HEK293 (cell line): Measurements from ENCODE around the gene AGAP1.

Experiments
- MYNN ChIP-seq: fragments of 450-650 bp; formaldehyde crosslinking; IDR thresholded peaks from 2 replicates; pipeline ENCODE4 v1.5.1; 2016; ENCODE audit warnings: missing biosample characterization, missing genetic modification characterization, borderline replicate concordance
- YY1 ChIP-seq: fragments of 450-650 bp; formaldehyde crosslinking; IDR thresholded peaks from 2 replicates; pipeline ENCODE4 v1.5.1; 2018; ENCODE audit warnings: missing biosample characterization, missing genetic modification characterization
- ZBTB8A ChIP-seq: fragments of 450-650 bp; formaldehyde crosslinking; IDR thresholded peaks from 2 replicates; pipeline ENCODE4 v1.5.1; 2016; ENCODE audit warnings: missing biosample characterization, missing genetic modification characterization
- ZNF2 ChIP-seq: fragments of 450-650 bp; formaldehyde crosslinking; IDR thresholded peaks from 2 replicates; pipeline ENCODE4 v1.5.1; 2016; ENCODE audit warnings: missing biosample characterization, missing genetic modification characterization
- ZNF266 ChIP-seq: fragments of 450-650 bp; formaldehyde crosslinking; IDR thresholded peaks from 2 replicates; pipeline ENCODE4 v1.5.1; 2016; ENCODE audit warnings: missing biosample characterization, missing genetic modification characterization, low read depth
- ZNF555 ChIP-seq: fragments of 450-650 bp; formaldehyde crosslinking; conservative IDR thresholded peaks from 2 replicates; pipeline ENCODE4 v1.5.1; 2017; ENCODE audit warnings: missing biosample characterization, mild to moderate bottlenecking, missing genetic modification characterization, inconsistent platforms
- ZNF747 ChIP-seq: fragments of 450-650 bp; formaldehyde crosslinking; IDR thresholded peaks from 2 replicates; pipeline ENCODE4 v1.5.1; 2016; ENCODE audit warnings: missing biosample characterization, missing genetic modification characterization
- TF ChIP-seq, protein P1 (sequence below): fragments of 450-650 bp; formaldehyde crosslinking; IDR thresholded peaks from 2 replicates; pipeline ENCODE4 v1.5.1; 2016; ENCODE audit warnings: missing biosample characterization, missing genetic modification characterization

DNA sequence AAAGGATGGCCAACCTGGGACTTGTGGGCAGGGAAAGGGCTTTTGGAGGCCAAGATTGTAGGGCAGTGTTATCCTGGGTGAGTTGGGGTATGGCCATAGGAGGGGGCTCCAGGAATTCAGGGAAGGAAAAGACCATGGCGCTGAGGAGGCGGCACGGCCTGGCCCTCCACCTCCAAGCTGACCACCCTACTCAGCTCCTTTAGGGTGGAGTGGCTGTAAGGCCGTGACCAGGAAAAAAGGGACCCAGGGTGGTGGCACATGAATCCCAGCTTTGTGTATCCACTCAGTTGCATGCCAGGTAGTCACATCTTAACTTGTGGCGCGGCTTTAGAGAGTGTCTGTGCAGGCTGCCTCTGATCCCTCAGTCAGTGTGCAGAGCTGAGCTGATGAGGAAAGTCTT, 168.1 kb downstream of the AGAP1 start:
- no peak for TF ChIP-seq MYNN (tag by site-specific recombination)
- no peak for TF ChIP-seq ZBTB8A
- TF ChIP-seq, protein P1, sequence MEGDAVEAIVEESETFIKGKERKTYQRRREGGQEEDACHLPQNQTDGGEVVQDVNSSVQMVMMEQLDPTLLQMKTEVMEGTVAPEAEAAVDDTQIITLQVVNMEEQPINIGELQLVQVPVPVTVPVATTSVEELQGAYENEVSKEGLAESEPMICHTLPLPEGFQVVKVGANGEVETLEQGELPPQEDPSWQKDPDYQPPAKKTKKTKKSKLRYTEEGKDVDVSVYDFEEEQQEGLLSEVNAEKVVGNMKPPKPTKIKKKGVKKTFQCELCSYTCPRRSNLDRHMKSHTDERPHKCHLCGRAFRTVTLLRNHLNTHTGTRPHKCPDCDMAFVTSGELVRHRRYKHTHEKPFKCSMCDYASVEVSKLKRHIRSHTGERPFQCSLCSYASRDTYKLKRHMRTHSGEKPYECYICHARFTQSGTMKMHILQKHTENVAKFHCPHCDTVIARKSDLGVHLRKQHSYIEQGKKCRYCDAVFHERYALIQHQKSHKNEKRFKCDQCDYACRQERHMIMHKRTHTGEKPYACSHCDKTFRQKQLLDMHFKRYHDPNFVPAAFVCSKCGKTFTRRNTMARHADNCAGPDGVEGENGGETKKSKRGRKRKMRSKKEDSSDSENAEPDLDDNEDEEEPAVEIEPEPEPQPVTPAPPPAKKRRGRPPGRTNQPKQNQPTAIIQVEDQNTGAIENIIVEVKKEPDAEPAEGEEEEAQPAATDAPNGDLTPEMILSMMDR (tag by site-specific recombination): no peak
- no peak for TF ChIP-seq ZNF555 (tag by site-specific recombination)
- TF ChIP-seq ZNF266 (tag by site-specific recombination): no peak
- TF ChIP-seq ZNF2: no peak
- TF ChIP-seq YY1 (tag by site-specific recombination): no peak
- TF ChIP-seq ZNF747 (tag by site-specific recombination): no peak
